ENCODE data around the gene MRPL41.
"Not testable (repeated sequence)": the region's sequence is repeated elsewhere in the genome, so short reads cannot be mapped to it uniquely, and the experiment has no call there.

MRPL41 gene

DNA sequence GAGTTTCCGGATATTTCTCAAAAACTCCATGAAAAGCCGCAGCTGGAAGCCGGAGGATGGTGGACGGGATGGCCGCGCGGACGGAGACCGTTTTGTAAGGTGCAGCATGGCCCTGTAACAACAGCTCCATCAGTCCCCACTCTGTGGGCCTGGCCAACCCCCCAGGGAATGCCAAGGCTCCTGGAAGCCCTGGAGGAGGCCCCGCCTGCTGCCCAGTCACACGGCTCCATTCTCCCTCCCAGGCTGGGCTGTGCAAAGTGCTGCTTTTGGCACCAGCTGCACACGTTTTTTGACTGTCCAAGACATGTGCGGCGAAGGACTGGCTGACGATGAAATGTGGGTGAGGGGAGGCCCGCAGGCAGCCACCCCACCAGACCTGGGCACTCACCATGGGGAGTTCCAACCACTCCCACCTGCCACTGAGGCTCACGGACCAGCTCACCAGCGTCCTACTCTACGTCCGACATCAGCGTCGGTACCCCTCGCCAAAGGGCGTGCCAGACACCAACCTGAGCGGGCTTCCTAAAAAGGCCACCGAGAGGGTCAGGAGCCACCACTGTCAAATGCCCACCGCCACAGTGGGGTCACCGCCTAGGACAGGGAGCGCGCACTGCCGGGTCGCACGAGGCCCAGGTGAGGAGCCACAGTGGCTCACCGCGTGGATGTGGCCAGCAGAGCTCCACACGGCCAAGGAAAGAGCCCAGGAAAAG lies 28.8 kb upstream of the MRPL41 start:
- no peak for DNase-seq

DNA sequence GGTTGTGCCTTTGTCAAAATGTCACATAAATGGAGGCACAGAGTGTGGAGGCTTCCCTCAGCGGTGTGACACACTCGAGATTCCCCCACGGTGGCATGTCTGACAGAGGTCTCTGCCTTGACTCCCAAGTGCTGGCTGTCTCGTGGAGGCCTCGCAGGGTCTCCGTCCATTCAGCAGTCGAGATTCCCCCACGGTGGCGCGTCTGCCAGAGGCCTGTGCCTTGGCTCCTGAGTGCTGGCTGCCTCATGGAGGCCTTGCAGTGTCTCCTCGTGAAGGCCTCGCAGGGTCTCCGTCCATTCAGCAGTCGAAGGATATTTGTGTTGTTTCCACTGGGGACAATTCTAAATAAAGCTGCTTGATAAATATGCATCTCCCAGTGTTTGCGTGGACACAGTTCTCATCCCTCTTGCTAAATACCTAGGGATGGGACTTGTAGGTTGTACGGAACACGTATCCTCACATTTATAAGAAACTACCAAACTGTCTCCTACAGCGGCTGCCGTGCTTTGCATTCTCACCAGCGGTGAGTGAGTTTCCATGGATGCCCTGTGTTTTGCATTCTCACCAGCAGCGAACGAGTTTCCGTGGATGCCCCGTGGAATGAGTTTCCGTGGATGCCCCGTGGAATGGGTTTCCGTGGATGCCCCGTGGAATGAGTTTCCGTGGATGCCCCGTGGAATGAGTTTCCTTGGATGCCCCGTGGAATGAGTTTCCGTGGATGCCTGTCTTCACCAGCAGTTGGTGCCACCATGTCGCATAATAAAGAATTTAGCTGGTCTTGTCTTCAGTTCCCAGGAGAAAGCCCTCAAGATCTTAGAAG lies 27.3 kb upstream of the MRPL41 start:
- no peak for DNase-seq

DNA sequence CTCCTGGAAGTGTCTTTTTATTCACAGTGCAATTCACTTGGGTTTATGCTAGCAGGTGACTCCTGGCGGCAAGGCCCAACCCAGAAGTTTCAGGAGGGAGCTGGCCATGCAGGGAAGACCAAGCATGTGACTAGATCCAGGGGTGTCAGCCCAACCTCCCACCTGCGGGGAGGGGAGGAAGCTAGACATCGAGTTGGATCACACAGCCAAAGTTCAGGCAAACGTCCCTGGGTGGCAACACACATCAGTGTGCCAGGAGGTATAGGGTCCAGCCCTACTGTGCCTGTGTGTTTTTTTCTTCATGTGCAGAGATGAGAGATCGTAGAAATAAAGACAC lies 26.7 kb upstream of the MRPL41 start:
- no peak for DNase-seq

DNA sequence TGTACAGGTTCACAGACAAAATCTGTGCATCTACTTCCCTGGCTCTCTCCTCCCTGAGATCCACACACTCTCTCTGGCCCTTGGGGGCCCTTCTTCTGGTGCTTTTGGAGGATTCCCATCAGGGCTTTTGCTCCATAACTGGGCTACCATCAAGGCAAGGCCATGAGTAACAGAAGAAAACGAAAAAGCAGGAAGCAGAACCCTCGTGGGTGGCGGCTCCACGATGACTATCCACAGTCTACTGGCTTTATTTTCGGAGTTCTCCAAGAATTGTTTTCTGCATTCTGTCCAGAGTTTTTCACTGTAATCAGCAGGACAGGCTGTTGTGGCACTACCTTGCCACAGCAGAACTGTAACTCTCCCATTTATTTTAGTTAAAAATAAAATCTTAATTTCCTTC lies 21.3 kb upstream of the MRPL41 start:
- DNase-seq = no peak

DNA sequence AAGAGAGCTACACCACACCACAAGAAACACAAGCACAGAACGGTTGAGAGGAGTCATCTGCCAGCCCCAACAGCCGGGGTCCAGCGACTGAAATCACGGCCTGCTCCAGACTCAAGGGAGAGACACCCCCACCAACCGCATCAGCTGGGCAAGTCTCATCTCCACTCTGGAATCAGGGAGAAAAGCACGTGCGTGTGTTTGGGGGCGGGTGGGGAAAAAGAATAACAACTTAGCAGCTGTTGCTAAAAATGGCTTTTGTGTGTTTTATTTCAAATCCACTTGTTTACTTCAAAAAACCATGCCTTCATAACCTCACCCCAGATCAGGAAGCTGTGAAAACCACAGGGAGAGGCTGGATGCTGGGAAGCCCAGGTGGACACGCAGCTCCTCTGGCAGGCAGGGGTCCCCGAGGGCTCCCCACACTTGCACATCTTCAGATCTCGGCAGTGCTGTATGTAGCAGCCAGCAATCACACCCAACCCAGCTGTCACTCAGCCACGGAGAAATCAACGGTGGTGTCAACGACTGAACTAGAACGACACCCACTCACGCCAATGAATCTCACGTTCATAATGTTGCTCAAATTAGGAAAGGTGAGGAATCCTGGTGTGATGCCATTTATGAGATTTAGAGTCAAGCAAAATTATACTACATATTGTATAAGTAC lies 20.4 kb upstream of the MRPL41 start:
- no peak for DNase-seq

DNA sequence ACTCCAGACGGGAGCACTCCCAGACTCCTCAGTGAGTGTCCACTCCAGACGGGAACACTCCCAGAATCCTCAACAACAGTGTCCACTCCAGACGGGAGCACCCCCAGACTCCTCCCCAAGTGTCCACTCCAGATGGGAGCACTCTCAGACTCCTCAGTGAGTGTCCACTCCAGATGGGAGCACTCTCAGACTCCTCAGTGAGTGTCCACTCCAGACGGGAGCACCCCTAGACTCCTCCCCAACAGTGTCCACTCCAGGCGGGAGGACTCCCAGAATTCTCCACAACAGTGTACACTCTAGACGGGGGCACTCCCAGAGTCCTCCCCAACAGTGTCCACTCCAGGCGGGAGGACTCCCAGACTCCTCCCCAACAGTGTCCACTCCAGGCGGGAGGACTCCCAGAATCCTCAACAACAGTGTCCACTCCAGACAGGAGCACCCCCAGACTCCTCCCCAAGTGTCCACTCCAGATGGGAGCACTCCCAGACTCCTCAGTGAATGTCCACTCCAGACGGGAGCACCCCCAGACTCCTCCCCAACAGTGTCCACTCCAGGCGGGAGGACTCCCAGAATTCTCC lies 18.7 kb upstream of the MRPL41 start:
- not testable (repeated sequence) for DNase-seq

DNA sequence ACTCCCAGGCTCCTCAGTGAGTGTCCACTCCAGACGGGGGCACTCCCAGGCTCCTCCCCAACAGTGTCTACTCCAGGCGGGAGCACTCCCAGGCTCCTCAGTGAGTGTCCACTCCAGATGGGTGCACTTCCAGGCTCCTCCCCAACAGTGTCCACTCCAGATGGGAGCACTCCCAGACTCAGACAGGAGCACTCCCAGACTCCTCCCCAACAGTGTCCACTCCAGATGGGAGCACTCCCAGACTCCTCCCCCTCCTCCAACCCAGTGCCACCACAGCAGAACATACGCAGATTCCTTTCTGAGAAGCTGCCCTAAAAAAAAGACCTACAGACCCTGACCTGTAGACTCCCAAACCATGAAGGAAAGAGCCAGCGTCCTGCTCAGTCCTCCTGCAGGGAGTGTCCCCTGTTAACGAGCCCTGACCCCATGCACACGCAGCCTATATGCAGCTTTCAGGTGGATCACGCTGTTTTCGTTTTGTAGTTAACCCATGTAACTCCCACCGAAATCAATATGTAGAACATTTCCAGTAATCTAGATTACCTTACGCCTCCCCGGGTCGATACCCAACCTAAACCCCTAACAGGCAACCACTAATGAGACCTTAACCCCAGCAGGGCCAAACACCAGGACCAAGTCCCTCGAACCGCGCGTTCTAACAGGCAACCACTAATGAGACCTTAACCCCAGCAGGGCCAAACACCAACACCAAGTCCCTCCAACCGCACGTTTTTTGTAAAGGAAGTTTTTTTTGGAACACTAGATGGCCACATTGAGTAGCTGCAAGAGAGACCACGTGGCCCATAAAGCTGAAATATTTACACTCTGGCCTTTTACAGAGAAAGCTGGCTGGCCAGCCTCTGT lies 17.2 kb upstream of the MRPL41 start:
- peak; percentile 48 for DNase-seq

DNA sequence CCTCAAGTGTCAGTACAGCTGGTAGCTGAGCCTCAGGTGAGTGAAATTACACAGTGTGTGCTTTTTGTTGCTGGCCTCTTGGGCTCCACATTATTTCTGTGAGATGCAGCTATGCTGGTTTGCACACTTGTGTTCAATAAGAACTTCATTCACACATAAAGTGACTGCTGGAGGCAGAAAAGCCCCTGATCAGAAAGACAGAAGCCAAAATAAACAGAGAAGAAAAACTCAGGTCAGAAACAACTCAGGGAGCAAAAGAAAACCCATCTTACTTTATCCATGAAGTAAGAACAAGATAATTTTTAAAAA lies 16.6 kb upstream of the MRPL41 start:
- no peak for DNase-seq

DNA sequence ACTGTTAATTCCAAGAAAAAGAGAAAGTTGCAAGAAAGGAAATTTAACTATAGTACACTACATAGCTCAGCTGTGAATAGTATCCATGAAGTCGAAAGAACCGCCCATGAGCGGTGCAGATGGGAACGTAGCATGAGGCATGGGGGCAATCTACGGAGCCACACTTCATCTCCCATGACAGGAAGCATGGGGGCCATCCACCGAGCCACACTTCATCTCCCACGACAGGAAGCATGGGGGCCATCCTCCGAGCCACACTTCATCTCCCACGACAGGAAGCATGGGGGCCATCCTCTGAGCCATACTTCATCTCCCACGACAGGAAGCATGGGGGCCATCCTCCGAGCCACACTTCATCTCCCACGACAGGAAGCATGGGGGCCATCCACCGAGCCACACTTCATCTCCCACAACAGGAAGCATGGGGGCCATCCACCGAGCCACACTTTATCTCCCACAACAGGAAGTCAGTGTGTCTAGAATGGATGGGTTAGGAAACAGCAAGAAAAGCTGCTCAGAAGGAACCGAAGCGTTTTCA lies 15.0 kb upstream of the MRPL41 start:
- DNase-seq = not testable (repeated sequence)

DNA sequence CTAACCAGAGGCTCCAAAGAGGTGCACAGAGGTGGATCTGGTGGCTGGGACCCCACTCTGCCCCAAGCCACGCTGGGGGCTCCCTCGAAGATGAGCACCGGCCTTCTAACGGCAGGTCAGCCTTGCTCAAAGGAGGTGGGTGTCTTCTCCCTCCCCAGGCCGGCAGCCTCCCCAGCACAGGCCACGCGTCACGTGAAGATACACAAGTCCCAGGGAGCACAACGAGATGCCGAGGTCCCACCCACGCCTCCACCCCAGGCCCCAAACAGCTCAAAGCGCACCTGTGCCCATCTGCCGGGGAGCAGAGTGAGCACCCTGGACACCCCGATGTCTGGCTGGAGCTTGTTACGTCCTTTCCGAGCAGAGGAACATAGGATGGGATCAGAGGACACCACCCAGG lies 13.6 kb upstream of the MRPL41 start:
- DNase-seq = no peak

DNA sequence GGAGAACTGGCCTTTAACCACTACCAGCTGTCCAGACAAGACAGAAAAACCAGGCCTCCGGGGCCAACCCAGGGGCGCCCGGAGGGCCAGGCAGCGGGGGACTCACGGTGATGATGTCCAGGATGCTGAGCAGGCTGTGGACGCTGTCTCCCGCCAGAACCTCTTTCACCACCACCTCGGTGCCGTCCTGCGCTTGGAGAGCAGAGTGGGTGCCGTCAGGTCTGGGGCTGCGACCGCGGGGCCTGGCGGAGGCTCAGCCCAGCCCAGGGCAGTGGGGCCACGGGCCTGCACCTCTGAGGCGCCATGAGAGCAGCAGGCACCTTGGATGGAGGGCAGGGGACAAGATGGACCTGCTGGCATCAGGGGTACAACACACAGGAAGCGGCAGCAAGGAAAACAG lies 11.1 kb upstream of the MRPL41 start:
- no peak for DNase-seq

DNA sequence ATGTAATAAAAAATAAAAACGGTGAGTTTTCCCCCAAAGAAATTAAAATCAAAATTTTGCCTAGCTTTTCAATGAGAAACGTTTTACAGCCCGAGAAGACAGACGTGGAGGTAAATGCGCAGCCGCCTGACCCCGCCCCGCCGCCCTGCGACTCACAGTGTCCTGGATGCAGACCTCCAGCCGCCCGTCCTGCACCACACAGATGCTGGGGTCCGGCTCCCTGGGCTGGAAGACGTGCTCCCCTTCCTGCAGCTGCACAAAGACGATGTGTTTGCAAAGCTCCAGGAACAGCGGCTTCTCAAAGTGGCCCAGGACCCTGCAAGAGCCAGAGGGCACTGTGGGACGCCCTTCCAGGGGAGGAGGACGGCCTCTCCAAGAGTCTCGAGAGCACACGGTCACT lies 9.2 kb upstream of the MRPL41 start:
- DNase-seq = no peak

DNA sequence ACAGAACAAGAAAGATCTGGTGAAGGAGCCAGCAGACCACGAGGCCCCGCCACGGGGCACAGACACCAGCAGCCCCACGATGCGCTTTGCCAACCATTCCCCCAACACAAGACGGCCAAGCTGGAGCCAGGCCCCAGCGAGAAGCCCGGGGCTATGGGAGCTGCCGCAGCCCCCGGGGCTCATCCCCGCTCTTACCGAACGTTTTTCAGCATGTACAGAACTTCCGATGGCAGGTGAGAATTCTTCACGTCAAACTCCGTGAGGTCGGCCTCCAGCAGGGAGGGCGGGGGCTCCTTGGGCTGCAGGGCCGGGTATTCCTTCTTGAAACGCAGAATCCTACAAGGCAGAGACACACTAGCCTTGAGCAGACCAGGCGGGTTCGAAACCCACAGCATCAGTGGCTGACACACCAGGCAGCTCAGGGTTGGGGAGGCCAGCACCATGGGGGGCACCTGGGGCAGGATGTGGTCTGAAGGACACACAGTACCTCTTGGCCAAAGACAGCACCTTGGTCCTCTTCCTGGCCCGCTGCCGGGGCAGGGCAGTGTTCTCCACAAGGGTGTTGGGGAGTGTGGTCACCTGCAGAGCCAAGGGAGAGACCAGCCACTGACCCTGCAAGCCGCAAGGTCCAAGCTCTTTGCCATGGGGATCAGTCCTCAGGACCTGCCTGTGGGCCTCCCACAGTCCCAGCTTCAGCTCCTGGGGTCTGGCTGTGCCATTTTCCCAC lies 8.3 kb upstream of the MRPL41 start:
- DNase-seq = no peak

DNA sequence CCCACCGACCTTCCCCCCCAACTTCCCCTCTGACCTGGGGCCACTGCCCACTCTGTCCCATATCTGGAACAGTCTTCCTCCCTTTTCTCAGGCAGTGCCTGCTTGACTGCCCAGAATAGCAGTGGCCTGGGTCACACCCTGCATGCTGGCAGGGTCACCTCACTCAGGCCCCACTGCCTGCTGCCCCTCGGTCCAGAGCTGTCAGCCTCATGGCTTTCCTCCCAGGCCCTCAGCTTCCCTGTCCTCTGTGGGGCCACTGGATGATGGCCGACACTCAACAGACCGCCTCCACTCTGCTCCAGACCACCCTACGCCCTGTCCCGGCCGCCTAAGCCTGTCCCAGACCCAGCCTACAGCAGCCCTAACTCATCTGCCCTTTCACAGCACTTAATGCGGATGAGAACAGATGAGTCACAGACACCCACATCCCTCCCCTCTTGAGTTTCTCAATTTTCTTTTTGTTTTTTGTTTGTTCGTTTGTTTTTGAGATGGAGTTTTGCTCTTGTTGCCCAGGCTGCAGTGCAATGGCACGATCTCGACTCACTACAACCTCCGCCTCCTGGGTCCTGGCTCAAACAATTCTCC lies 7.4 kb upstream of the MRPL41 start:
- DNase-seq = no peak

DNA sequence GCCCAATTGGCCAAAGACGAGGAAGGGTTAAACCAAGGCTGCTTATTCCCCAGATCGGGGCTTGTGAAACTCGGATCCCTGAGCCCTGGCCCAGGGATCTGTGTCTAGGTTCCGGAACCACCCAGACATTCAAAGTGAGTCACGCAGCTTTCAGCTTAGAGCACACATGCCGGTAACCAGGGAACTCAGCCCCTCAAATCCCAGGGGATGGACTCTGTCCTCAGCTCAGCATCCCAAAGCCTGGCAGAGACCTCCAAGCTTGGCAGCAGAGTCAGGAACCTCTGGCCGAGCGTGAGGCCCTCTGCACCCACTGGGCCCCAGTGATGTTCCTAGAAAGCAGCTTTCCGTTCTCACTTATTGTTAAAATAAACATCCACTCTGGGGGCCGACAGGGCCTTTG lies 6.6 kb upstream of the MRPL41 start:
- no peak for DNase-seq

DNA sequence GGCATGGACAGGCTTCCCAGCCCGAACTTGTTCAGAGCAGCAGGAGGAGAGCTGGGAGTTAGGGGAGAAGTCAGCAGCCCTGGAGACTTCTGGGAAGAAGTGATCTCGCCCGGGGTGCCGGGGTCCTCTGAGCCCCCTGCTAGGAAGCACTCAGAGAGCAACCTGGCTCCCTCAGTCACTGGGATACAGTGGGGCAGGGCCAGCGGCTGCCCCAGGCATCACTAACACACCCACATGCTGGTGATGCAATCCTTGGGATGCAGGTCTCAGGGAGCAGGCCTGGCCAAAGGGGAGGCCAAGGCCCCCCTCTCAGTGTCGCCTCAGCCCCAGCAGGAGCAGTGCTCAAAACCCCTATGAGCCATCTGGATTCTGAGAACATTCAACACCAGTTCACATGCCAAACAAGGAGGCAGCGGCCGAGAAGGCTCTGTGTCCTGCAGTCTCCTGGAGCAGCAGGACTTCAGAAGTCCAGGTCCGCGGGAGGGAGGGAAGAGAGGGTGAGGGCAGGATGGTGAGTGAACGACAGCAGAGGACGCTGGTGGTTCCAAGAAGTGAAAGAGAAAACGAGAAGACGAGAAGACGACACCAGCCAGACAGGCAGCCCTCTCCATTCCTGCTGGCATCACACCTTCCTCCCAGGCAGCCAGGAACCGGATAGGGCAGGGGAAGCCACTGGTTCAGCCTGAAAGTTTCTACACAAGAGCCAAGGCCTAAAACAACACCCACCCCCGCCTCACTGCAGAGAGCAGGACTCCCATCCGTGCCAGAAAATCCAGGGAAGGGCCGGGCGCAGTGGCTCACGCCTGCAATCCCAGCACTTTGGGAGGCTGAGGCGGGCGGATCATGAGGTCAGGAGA lies 3.8 kb upstream of the MRPL41 start:
- no peak for DNase-seq

DNA sequence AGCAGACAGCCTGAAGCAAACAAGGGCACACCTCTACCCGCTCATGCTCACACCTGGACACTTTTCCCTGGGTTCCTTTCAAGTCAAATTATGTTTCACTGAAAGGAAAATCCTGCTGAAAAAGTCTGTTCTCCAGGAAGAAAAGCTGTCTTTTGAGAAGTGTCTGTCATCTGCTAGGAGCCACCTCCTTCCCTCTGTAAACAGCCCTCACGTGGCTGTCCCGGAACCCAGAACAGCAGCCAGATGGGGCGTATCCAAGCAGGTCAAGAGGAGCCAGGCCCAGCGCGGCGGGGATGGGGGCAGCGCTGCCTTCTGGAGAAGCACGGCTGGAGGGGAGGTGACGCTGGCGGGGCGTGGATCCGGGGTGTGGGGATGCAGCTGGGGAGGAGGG lies 1.5 kb upstream of the MRPL41 start, which contains the start of gene PNPLA7:
Gene PNPLA7, minus strand, starts transcription at position 172 of the 391 bp plus-strand sequence. CDS start 205 bp downstream, outside the sequence.
- DNase-seq = peak; percentile 52

DNA sequence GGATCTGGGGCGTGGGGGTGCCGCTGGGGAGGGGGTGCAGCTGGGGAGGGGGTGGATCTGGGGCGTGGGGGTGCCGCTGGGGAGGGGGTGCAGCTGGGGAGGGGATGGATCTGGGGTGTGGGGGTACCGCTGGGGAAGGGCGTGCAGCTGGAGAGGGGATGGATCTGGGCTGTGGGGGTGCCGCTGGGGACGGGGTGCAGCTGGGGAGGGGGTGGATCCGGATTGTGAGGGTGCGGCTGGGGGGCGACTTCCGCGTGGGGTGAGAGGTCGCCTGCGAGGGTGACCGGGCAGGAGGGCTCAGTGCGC lies 768 bp upstream of the MRPL41 start:
- not testable (repeated sequence) for DNase-seq

DNA sequence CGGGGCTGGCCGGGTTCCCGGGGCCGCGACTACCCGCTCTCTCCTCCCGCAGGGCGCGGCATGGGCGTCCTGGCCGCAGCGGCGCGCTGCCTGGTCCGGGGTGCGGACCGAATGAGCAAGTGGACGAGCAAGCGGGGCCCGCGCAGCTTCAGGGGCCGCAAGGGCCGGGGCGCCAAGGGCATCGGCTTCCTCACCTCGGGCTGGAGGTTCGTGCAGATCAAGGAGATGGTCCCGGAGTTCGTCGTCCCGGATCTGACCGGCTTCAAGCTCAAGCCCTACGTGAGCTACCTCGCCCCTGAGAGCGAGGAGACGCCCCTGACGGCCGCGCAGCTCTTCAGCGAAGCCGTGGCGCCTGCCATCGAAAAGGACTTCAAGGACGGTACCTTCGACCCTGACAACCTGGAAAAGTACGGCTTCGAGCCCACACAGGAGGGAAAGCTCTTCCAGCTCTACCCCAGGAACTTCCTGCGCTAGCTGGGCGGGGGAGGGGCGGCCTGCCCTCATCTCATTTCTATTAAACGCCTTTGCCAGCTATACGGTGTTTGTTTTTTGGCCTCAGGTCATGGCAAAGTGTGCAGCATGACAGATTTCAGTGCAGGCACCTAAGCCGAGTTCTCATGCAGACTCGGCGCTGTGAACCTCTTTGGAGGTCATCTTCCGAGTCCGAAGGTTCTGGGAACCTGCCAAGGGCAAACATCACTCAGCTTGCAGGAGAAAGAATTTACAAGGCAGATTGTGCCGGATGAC lies 516 bp downstream of the MRPL41 start:
- DNase-seq = no peak

DNA sequence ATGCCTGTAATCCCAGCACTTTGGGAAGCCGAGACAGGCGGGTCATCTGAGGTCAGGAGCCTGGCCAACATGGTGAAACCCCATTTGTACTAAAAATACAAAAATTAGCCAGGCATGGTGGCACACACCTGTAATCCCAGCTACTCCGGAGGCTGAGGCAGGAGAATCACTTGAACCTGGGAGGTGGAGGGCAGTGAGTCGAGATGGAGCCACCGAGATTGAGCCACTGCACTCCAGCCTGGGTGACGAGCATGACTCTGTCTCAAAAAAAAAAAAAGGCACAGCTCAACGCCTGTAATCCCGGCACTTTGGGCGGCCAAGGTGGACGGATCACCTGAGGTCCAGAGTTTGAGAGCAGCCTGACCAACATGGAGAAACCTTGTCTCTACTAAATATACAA lies 2.0 kb downstream of the MRPL41 start:
- DNase-seq = not testable (repeated sequence)

Data from NCI-H748 treated with DMSO at 0.1 percent for 48 hours (cell line).